OCI-LY1 (cell line): ENCODE measurements around the gene STARD9.

ENCODE experiments used
- H2AFZ ChIP-seq: fragments of 200-600 bp; sonication (generic), shearing (Covaris generic); 2 replicates; pipeline ENCODE4 v1.6.0; 2014; ENCODE audit warnings: antibody characterized with exemption, mild to moderate bottlenecking, low read length
- H3F3A ChIP-seq: fragments of 200-600 bp; sonication (generic), shearing (Covaris generic); 2 replicates; pipeline ENCODE4 v1.6.0; 2014; ENCODE audit warnings: mild to moderate bottlenecking, antibody characterized with exemption, low read length, moderate library complexity; ENCODE audit not compliant: insufficient read depth
- H3K27ac ChIP-seq: fragments of 200-600 bp; sonication (generic); 2 replicates; pipeline ENCODE4 v1.5.1; 2014; ENCODE audit warnings: low read length, mixed run types, mild to moderate bottlenecking, low read depth; ENCODE audit not compliant: poor library complexity, severe bottlenecking
- H3K27me3 ChIP-seq: fragments of 200-600 bp; sonication (generic); 2 replicates; pipeline ENCODE4 v1.6.0; 2014; ENCODE audit warnings: antibody characterized with exemption, mild to moderate bottlenecking, low read length, moderate library complexity; ENCODE audit not compliant: insufficient read depth
- H3K36me3 ChIP-seq: fragments of 200-600 bp; sonication (generic); 2 replicates; pipeline ENCODE4 v1.6.1; 2014; ENCODE audit warnings: mild to moderate bottlenecking, antibody characterized with exemption, low read length, moderate library complexity, mixed read lengths; ENCODE audit not compliant: insufficient read depth
- H3K4me1 ChIP-seq: fragments of 200-600 bp; sonication (generic); 2 replicates; pipeline ENCODE4 v1.5.1; 2014; ENCODE audit warnings: mild to moderate bottlenecking, low read length, moderate library complexity; ENCODE audit not compliant: insufficient read depth, severe bottlenecking
- H3K4me2 ChIP-seq: fragments of 200-600 bp; sonication (generic), shearing (Covaris generic); 2 replicates; pipeline ENCODE4 v1.6.1; 2014; ENCODE audit warnings: low read length
- H3K4me3 ChIP-seq: fragments of 200-600 bp; sonication (generic); 2 replicates; pipeline ENCODE4 v1.5.1; 2014; ENCODE audit warnings: low read length, low read depth, mild to moderate bottlenecking, mixed read lengths; ENCODE audit not compliant: poor library complexity, severe bottlenecking
- H3K79me2 ChIP-seq: fragments of 200-600 bp; shearing (Covaris generic); 2 replicates; pipeline ENCODE4 v1.6.1; 2016; ENCODE audit warnings: mixed run types, low read length, mixed read lengths; ENCODE audit not compliant: insufficient read depth
- H3K9ac ChIP-seq: fragments of 200-600 bp; sonication (generic), shearing (Covaris generic); 2 replicates; pipeline ENCODE4 v1.6.1; 2014; ENCODE audit warnings: mild to moderate bottlenecking, low read length, mixed read lengths
- H3K9me2 ChIP-seq: fragments of 200-600 bp; sonication (generic), shearing (Covaris generic); 2 replicates; pipeline ENCODE4 v1.6.1; 2014; ENCODE audit warnings: low read depth, mild to moderate bottlenecking, low read length, mixed read lengths
- H3K9me3 ChIP-seq: fragments of 200-600 bp; shearing (Covaris generic); 2 replicates; pipeline ENCODE4 v1.6.1; 2014; ENCODE audit warnings: low read length, mixed read lengths
- H4K20me1 ChIP-seq: fragments of 200-600 bp; sonication (generic), shearing (Covaris generic); 2 replicates; pipeline ENCODE4 v1.6.0; 2016; ENCODE audit warnings: mild to moderate bottlenecking, low read length; ENCODE audit not compliant: insufficient read depth
- CTCF ChIP-seq: fragments of 200-600 bp; sonication (generic), shearing (Covaris generic); IDR thresholded peaks from 2 replicates; pipeline ENCODE4 v1.5.1; 2017; ENCODE audit warnings: mild to moderate bottlenecking, antibody characterized with exemption, low read length, moderate library complexity, mixed read lengths
- EZH2 ChIP-seq: fragments of 200-600 bp; sonication (generic), shearing (Covaris generic); IDR thresholded peaks from 2 replicates; pipeline ENCODE4 v1.8.0; 2017; ENCODE audit warnings: borderline replicate concordance, mixed run types, mild to moderate bottlenecking, antibody characterized with exemption, low read length, moderate library complexity, mixed read lengths

STARD9 gene

GRCh38 chr15:42558739-42559138 lies 16.7 kb upstream of the STARD9 start:
- no peak overlapping the region for H3K9ac ChIP-seq
- H3F3A ChIP-seq, result no peaks in the 10 kb centered on the region
- H3K27ac ChIP-seq, result no peak overlapping the region
- H3K27me3 ChIP-seq, result no peaks in the 10 kb centered on the region
- H3K4me2 ChIP-seq, result no peak overlapping the region
- peaks cover 87% of the 10 kb centered on the region for H3K36me3 ChIP-seq
- no peak overlapping the region for H2AFZ ChIP-seq
- H3K9me3 ChIP-seq, result no peaks in the 10 kb centered on the region
- H4K20me1 ChIP-seq, result 0 out of 2 replicates have a peak, but pooled peaks cover 2% of the 10 kb centered on the region
- TF ChIP-seq EZH2 (no peak), CTCF (no peak)
- H3K4me3 ChIP-seq, result no peak overlapping the region
- peaks cover 37% of the 10 kb centered on the region for H3K79me2 ChIP-seq
- no peaks in the 10 kb centered on the region for H3K9me2 ChIP-seq
- H3K4me1 ChIP-seq, result no peaks in the 10 kb centered on the region

DNA sequence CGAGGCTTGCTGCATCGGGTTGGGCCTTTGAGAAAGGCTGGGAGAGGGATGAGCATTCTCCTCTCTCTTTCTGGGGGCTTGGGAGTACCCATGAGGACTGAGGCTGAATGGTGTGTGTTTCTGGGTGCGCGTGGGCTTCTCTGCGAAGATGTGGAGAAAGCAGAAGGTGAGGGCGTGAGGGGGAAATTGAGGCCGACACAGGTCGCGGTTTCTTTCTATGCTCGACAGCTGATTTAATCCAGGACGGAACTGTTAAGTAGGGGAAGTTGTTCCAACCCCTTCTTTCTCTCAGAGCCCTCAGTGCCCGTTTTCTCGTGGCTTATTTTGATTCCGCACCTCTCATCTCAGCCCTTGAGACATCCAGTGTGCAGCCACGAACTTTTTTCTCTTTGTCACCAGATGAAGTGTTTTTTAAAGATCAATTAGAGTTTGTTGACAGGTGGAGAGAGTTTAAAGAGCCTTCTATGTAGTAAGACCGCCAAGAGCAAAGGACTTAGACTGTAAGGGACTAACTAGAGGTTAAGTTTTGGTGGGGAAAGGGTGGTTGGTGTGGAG lies 711 bp downstream of the STARD9 start:
- Histone ChIP-seq H3K4me2 (peak overlapping the region; percentile 92), H3K36me3 (no peaks in the 10 kb centered on the region), H3K79me2 (no peaks in the 10 kb centered on the region), H3K9ac (peak overlapping the region; percentile 79), H3K9me2 (no peaks in the 10 kb centered on the region), H3F3A (no peaks in the 10 kb centered on the region), H3K27me3 (no peaks in the 10 kb centered on the region), H3K9me3 (no peaks in the 10 kb centered on the region), H3K27ac (peak overlapping the region; percentile 6), H3K4me1 (peaks cover 41% of the 10 kb centered on the region), H2AFZ (no peak overlapping the region), H3K4me3 (peak overlapping the region; percentile 77), H4K20me1 (no peaks in the 10 kb centered on the region)
- TF ChIP-seq EZH2 (no peak), CTCF (no peak)

DNA sequence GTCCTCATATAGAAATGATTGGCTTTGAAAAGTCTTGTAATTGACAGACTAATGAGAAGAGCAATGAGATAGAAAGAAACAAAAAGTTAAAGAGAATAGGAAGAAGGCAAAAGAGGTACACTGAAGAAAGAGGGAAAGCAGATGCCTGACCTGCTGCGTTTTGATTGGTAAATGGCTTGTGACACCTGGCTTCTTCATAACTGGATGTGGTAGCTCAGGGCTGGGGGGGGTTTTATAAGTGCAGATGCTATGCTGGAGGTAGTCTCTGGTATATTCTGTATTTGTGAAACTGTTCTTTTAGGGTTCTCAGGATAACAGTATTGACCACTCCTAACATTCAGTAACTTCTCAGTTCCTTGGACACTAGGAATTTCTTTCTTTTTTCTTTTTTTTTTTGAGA lies 1.4 kb downstream of the STARD9 start:
- H4K20me1 ChIP-seq, result no peaks in the 10 kb centered on the region
- peaks cover 47% of the 10 kb centered on the region for H3K4me1 ChIP-seq
- peak overlapping the region; percentile 77 for H3K4me3 ChIP-seq
- no peak overlapping the region for H2AFZ ChIP-seq
- no peak overlapping the region for H3K27ac ChIP-seq
- H3K4me2 ChIP-seq, result peak overlapping the region; percentile 92
- H3K9me2 ChIP-seq, result no peaks in the 10 kb centered on the region
- H3K9ac ChIP-seq, result peak overlapping the region; percentile 79
- no peaks in the 10 kb centered on the region for H3F3A ChIP-seq
- TF ChIP-seq CTCF (no peak), EZH2 (no peak)
- H3K9me3 ChIP-seq, result no peaks in the 10 kb centered on the region
- no peaks in the 10 kb centered on the region for H3K27me3 ChIP-seq
- H3K36me3 ChIP-seq, result no peaks in the 10 kb centered on the region
- H3K79me2 ChIP-seq, result no peaks in the 10 kb centered on the region
